Liver (tissue), 9 donors: Measurements from ENCODE around the gene RPS6KA4. TPM values are rescaled to one million over a fixed set of nuclear protein-coding genes. Genes with fewer than 3 reads are reported as not detected.

Source experiments
- DNase-seq: peaks from one replicate; pipeline ENCODE4 v3.0.0-alpha.2; 2017; ENCODE audit warnings: low spot score
- H3K27ac ChIP-seq, 2 donors: one replicate each; pipeline ENCODE4 v1.7.0; 2013; ENCODE audit warnings: inconsistent platforms in 2 of 2, low read length in 2 of 2, control low read depth in 1 of 2, low read depth in 1 of 2, mild to moderate bottlenecking in 1 of 2
- H3K27me3 ChIP-seq, 4 donors: one replicate each; pipeline versions ENCODE4 v1.6.1 to v1.7.0; 2013; ENCODE audit warnings: low read length in 3 of 4, inconsistent platforms in 1 of 4, mild to moderate bottlenecking in 1 of 4, moderate library complexity in 1 of 4; ENCODE audit not compliant: control insufficient read depth in 4 of 4, insufficient read depth in 4 of 4
- H3K36me3 ChIP-seq, 4 donors: one replicate each; pipeline versions ENCODE4 v1.6.1 to v1.7.0; 2013; ENCODE audit warnings: low read length in 3 of 4, mild to moderate bottlenecking in 3 of 4, low read depth in 1 of 4, moderate library complexity in 1 of 4; ENCODE audit not compliant: control insufficient read depth in 4 of 4, insufficient read depth in 3 of 4
- H3K4me1 ChIP-seq, 4 donors: one replicate each; pipeline versions ENCODE4 v1.6.1 to v1.7.0; 2013; ENCODE audit warnings: low read length in 3 of 4, mild to moderate bottlenecking in 3 of 4, moderate library complexity in 1 of 4; ENCODE audit not compliant: control insufficient read depth in 4 of 4, insufficient read depth in 4 of 4
- H3K4me3 ChIP-seq, 3 donors: one replicate each; pipeline versions ENCODE4 v1.6.1 to v1.7.0; 2013; ENCODE audit warnings: low read length in 3 of 3, control low read depth in 1 of 3, low read depth in 1 of 3, mild to moderate bottlenecking in 1 of 3
- H3K9ac ChIP-seq, 2 donors: one replicate each; pipeline ENCODE4 v1.7.0; 2013; ENCODE audit warnings: low read length in 2 of 2, mild to moderate bottlenecking in 2 of 2, moderate library complexity in 2 of 2, control low read depth in 1 of 2, low read depth in 1 of 2
- H3K9me3 ChIP-seq, 4 donors: one replicate each; pipeline versions ENCODE4 v1.6.1 to v1.7.0; 2013; ENCODE audit warnings: low read length in 3 of 4; ENCODE audit not compliant: control insufficient read depth in 4 of 4
- CTCF ChIP-seq: fragments of 150-350 bp; IDR thresholded peaks from 2 replicates; pipeline ENCODE4 v1.5.1; 2017; ENCODE audit warnings: improper control_type of control experiment, low read depth, low read length; ENCODE audit not compliant: missing input control
- EGR1 ChIP-seq, 2 donors: IDR thresholded peaks; 2 replicates each; pipeline ENCODE4 v1.6.1; 2016 to 2018; ENCODE audit warnings: antibody characterized with exemption in 2 of 2, low read depth in 2 of 2
- FOXA1 ChIP-seq: IDR thresholded peaks from 2 replicates; pipeline ENCODE4 v1.6.1; 2016; ENCODE audit warnings: antibody characterized with exemption
- FOXA2 ChIP-seq: IDR thresholded peaks from 2 replicates; pipeline ENCODE4 v1.6.1; 2016; ENCODE audit warnings: antibody characterized with exemption
- GABPA ChIP-seq, 2 donors: IDR thresholded peaks in 1 of 2; conservative IDR thresholded peaks in 1 of 2; 2 replicates each; pipeline ENCODE4 v1.6.1; 2016; ENCODE audit warnings: antibody characterized with exemption in 2 of 2, mild to moderate bottlenecking in 1 of 2, moderate library complexity in 1 of 2
- JUND ChIP-seq, 2 donors: IDR thresholded peaks; 2 replicates each; pipeline ENCODE4 v1.6.1; 2016; ENCODE audit warnings: antibody characterized with exemption in 2 of 2
- NR2F2 ChIP-seq: IDR thresholded peaks from 2 replicates; pipeline ENCODE4 v1.6.1; 2016; ENCODE audit warnings: antibody characterized with exemption
- RAD21 ChIP-seq, 2 donors: IDR thresholded peaks; 2 replicates each; pipeline ENCODE4 v1.6.1; 2016; ENCODE audit warnings: antibody characterized with exemption in 2 of 2, mild to moderate bottlenecking in 2 of 2
- REST ChIP-seq: IDR thresholded peaks from 2 replicates; pipeline ENCODE4 v1.6.1; 2016; ENCODE audit warnings: antibody characterized with exemption, mild to moderate bottlenecking
- RXRA ChIP-seq, 2 donors: IDR thresholded peaks; 2 replicates each; pipeline ENCODE4 v1.6.1; 2017 to 2018; ENCODE audit warnings: antibody characterized with exemption in 2 of 2, mild to moderate bottlenecking in 1 of 2
- SP1 ChIP-seq: IDR thresholded peaks from 2 replicates; pipeline ENCODE4 v1.6.1; 2018; ENCODE audit warnings: antibody characterized with exemption, mild to moderate bottlenecking
- TAF1 ChIP-seq: conservative IDR thresholded peaks from 2 replicates; pipeline ENCODE4 v1.6.1; 2016; ENCODE audit warnings: antibody characterized with exemption, mild to moderate bottlenecking
- YY1 ChIP-seq: IDR thresholded peaks from 2 replicates; pipeline ENCODE4 v1.6.1; 2016; ENCODE audit warnings: antibody characterized with exemption, mild to moderate bottlenecking
- ZBTB33 ChIP-seq: IDR thresholded peaks from 2 replicates; pipeline ENCODE4 v1.6.1; 2016; ENCODE audit warnings: antibody characterized with exemption
- WGBS: extraction: QIAGEN DNeasy Blood & Tissue Kit; methylation state at CpG from one replicate; pipeline ENCODE4 v1.1.7; 2013; 5-methylcytosine and 5-hydroxymethylcytosine counted together
- polyA plus RNA-seq, 2 donors: library from polyadenylated mRNA; stranded (reverse) in 1 of 2; unstranded in 1 of 2; fragments of 200-250 nt in 1 of 2; fragments of >200 nt in 1 of 2; fragmentation: Nextera tagmentation in 1 of 2; extraction: Ambion mirVana in 1 of 2; gene quantifications; one replicate each; pipeline versions ENCODE4 v1.2.1 to v1.2.3, GENCODE V29; 2013 to 2015
- total RNA-seq, 2 donors: library from RNA; depleted of rRNA; stranded (reverse); fragments of >200 nt; gene quantifications; one replicate each; pipeline ENCODE4 v1.2.3, GENCODE V29; 2014
- TF ChIP-seq, protein P1 (sequence below): IDR thresholded peaks from 2 replicates; pipeline ENCODE4 v1.6.1; 2016; ENCODE audit warnings: antibody characterized with exemption
- TF ChIP-seq, protein P2 (sequence below): IDR thresholded peaks from 2 replicates; pipeline ENCODE4 v1.6.1; 2016; ENCODE audit warnings: antibody characterized with exemption
- donor health status: healthy.
- donor health status: healthy.
- donor health status: healthy.
- donor health status: healthy.
- donor health status: healthy.

The RPS6KA4 gene
- total and polyA plus RNA-seq, 4 donors, result 2.0 to 13.5 (median 10.0) TPM

DNA sequence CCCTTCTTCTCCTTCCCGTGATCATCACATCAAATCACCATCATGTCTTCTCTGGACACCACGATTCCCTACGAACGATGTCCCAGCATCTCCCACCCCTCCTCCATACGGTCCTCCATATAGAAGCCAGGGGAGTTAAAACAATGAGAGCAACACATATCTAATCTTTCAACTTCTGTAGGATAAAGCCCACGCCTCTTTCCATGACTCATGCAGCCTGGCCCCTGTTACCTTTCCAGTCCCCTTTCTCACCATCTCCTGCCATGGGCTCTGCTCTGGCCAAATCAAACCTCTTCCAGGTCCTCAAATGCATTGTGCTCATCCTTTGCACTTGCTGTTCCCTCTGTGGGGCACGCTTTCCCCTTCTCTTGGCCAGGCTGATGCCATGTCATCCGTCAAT, 23.6 kb downstream of the RPS6KA4 start:
- Histone ChIP-seq H3K4me1 (no peaks in the 10 kb centered on the region), H3K9me3 (no peaks in the 10 kb centered on the region), H3K27me3 (no peaks in the 10 kb centered on the region), H3K4me3 (no peak overlapping the region), H3K36me3 (no peaks in the 10 kb centered on the region), H3K27ac (no peak overlapping the region), H3K9ac (no peak overlapping the region)
- WGBS, result 75% methylated on average over 8 of the region's 8 CpGs
- TF ChIP-seq FOXA1 (no peak), RAD21 (IDR thresholded peaks at IDR 0.05) (no peak), TAF1 (no peak), NR2F2 (no peak), SP1 (no peak), CTCF (no peak), EGR1 (IDR thresholded peaks at IDR 0.05; ENCODE audit: low read depth in 2 of 2) (no peak), RXRA (IDR thresholded peaks at IDR 0.05) (no peak), GABPA (IDR thresholded peaks at IDR 0.05 in 1 of 2, conservative IDR thresholded peaks at IDR 0.05 in 1 of 2) (no peak)
- DNase-seq, result no peak

DNA sequence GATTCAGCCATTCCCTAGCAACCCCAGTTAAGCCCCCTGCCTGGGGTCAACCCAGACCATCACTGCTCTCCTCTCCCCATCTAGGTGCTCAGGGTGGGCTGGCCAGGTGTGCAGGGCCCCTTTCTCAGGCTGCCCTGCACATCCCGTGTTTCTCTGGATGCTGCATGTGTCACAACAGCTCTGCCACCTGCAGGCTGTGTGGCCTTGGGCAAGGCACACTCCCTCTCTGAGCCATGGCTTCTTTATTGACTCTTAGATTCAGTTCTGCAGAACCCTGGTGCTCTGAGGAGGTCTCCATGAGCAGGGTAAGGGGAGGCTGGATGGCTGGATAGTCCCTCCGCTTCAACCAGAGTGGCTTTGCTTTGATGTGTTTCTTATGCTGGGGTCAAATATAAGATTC, 24.6 kb downstream of the RPS6KA4 start:
- no peaks in the 10 kb centered on the region for H3K9me3 ChIP-seq
- H3K27me3 ChIP-seq, result no peaks in the 10 kb centered on the region
- 41% methylated on average over 2 of the region's 2 CpGs for WGBS
- H3K9ac ChIP-seq, result no peak overlapping the region
- H3K36me3 ChIP-seq, result no peaks in the 10 kb centered on the region
- TF ChIP-seq JUND (IDR thresholded peaks at IDR 0.05) (no peak), RXRA (IDR thresholded peaks at IDR 0.05) (no peak), FOXA2 (no peak), CTCF (no peak), REST (no peak), EGR1 (IDR thresholded peaks at IDR 0.05; ENCODE audit: low read depth in 2 of 2) (no peak), YY1 (no peak), NR2F2 (no peak), TAF1 (no peak), GABPA (IDR thresholded peaks at IDR 0.05 in 1 of 2, conservative IDR thresholded peaks at IDR 0.05 in 1 of 2) (no peak), ZBTB33 (no peak)
- TF ChIP-seq, protein P1, sequence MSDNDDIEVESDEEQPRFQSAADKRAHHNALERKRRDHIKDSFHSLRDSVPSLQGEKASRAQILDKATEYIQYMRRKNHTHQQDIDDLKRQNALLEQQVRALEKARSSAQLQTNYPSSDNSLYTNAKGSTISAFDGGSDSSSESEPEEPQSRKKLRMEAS, result no peak
- TF ChIP-seq, protein P2, sequence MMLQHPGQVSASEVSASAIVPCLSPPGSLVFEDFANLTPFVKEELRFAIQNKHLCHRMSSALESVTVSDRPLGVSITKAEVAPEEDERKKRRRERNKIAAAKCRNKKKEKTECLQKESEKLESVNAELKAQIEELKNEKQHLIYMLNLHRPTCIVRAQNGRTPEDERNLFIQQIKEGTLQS, result no peak
- no peak overlapping the region for H3K27ac ChIP-seq
- no peak for DNase-seq
- H3K4me3 ChIP-seq, result no peak overlapping the region
- no peaks in the 10 kb centered on the region for H3K4me1 ChIP-seq
